Stimulated activated naive CD4-positive, alpha-beta T cell (primary cell): ENCODE results near the gene CLEC16A.

ENCODE experiments used
- DNase-seq, 6 experiments: peaks; one replicate each; lab custom pipeline; 2025; lab: John Stamatoyannopoulos, UW

CLEC16A gene

DNA sequence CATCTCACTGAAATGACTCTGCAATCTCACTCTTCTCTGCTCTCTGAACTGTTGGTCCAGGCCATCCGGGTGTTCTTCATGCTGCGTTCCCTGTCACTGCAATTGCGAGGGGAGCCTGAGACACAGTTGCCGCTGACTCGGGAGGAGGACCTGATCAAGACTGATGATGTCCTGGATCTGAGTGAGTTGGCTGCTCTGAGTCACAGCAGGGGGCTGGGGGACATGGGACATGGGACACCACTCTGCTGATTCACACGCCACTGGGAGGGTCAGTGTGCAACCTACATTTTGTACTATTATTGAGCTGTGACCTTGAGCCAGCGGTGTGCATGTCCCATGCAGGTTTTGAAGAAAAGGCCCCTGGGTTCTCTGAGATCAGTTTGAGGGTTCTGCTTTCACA is 116.5 kb downstream of the CLEC16A start:
- DNase-seq = no peak

DNA sequence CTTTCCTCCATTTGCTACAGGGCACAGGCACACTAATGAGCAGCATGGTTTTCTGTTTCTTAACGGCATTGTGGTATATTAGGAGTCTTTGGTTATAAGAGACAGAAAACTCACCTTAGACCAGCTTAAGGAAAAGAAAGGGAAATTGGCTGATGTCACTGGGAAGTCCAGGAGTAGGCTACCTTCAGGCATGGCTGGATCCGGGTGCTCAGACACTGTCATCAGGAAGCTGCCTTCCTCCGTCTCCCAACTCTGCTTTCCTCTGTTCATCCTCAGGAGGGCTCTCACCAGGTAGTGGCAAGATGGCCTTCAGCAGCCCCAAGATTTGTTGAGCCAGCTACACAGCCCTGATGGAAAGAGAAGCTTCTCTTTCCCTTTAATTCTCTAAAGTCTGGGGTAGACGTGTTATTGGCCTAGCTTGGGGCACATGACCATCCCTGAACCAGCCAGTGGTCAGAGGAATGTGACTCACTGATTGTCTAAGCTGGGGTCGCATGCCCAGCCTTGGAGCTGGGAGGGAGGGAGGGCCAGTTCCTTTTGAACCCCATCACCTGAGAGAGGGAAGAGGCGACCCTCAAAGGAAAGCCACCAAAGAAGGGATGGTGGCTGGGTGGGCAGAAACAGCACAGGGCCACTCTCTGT is 117.4 kb downstream of the CLEC16A start:
- no peak for DNase-seq

DNA sequence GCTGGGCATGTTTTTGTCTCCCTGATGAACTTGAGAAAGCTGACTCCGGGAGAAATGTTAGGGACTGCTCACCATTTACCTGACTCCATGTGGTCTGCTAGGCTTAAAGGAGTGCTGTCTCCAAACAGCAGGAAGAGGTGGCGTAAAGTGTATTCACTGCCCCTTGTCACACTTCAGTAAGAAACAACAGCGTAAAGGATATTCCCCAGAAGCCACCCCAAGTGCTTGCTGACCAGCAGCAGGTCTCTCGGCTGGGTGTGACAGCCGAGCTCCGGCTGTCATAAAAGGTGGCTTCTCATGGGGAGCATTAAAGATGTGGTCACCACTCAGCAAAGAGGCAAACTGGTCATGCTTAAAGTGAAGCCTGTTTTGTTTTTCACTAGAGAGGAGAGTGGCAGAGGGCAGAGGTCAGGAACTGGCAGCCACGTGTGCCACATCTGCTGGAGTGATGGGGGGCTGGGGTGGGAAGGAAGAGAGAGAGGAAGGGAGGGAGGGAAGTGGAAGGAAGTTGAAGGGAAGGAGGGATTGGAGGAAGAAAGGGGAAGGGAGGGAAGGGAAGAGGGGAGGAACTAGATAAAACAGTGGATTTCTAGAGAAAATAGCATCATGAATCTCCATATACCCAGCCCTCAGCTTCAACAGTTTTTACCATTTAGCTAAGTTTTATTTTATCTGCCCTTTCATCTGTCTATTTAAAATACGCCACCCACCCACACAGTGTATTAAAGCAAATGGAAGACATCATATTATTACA is 119.3 kb downstream of the CLEC16A start:
- DNase-seq = no peak

- no peak for DNase-seq
These were observed 119.8 kb downstream of the CLEC16A start for GRCh38 chr16:11064202-11064540.

DNA sequence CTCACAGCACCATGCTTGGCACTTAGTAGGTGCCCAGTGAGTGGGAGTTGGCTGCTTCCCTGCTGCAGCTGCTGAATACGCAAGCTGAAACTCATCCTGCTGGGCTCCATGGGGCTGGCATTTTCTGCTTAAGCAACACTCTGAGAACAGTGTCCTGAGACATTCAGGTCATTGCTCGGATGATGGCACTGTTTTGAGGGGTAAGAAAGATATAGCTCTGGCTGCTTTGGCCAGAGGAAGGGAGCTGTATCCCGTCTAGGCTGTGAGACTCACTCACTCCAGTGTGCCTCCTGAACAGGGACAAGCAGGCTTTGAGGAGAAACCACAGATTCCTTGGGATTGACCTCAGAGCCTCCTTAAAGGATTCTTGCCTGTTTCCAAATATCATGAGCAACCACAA is 120.5 kb downstream of the CLEC16A start:
- DNase-seq = no peak

- no peak for DNase-seq
These were observed 122.0 kb downstream of the CLEC16A start for GRCh38 chr16:11066261-11066870.

GRCh38 chr16:11067266-11067665 is 122.9 kb downstream of the CLEC16A start:
- DNase-seq = no peak

DNA sequence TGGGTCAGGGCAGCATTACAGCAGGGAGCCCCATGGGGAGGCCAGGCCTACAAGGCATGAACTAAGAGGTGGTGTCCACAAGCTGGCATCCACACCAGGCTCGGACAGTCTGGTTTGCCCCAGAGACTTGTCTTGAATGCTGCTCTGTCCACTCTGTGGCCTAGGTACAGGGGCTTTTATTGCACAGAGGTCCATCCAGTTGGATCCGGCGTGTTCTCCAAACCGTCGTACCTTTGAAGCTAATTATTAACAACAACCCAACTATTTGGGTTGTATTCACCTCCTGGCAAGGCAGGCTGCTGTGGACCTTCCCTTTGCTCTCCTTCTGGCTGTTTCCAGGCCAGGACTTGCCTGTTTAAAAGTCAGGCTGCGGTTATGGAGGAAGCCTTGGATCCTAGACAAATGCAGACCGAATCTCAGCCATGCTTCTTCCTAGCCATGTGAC is 123.4 kb downstream of the CLEC16A start:
- DNase-seq = no peak

- DNase-seq = no peak
These were observed 127.5 kb downstream of the CLEC16A start for GRCh38 chr16:11071829-11072228.

DNA sequence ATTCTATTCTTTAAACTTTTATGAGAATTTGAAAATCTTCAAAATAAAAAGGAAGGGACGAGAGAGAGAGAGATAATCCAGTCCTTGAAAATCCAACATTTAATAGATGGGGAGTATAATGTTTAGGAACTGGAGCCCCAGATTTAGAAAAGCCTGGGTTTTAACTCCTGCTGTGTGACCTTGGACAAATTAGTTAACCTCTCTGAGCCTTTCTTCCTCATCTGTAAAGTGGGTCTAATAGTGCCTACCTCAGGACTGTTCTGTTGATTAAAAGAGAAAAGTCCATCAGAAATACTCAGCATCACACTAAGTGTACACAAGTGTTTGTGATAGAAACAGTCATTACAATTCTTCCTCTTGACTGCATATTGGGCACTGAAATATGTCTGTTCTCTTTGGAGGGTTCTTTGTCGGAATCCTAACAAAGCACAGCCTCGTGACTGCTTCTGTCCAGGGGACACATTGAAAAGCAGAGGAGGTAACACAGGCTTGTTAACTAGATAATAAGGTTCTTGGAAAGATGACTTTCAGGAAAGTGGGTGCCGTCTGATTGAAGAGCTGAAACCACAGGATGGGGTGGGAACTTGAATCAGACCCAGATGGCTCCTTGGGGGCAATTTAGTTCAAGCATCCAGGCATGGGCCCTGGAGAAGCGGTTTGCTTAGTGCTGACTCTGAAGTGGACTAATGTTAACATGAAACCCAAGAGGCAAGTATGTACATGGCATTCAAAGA is 128.2 kb downstream of the CLEC16A start:
- DNase-seq = no peak

DNA sequence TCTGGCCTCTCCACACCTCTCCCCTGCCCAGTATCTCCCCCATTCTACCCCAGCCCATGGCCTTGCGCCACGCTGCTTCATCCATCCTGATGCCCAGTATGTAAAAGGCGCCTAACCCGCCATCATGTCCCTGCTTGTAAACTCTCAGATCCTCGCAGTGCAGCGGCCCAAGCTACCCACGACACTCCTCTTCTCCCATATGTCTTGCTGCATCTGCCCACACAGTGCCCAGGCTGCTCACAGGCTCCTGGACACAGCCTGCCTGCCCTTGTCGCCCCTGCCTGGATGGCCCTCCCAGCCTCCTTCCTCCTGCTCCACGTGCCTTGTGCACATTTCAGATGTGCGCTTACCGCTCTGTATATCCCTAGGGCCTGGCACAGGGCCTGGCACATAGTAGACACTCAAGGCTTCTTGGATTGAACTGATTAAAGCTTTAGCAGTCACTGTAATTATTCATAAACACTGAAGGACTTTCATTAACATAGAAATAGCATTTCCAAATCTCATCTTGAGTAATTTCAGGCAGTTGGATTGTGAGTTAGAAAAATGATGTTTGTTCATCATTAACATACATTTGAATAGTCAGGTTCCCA is 129.1 kb downstream of the CLEC16A start:
- no peak for DNase-seq

- DNase-seq = no peak
These were observed 129.8 kb downstream of the CLEC16A start for GRCh38 chr16:11074131-11074530.

DNA sequence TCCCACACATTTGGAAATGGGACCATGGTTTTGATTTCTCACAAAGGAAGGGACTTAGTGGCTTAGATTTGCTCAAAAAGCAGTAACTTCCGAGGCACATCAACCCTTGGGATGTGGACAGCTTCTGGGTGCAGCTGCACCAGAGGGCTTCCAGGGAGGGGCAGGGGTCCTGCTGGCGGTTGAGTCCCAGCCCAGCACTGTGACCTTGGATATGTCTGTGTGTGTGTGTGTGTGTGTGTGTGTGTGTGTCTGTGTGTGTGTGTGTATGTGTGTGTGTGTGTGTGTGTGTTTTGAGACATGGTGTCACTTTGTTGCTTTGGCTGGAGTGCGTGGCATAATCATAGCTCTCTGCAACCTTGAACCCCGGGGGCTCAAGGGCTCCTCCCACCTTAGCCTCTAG is 130.8 kb downstream of the CLEC16A start:
- DNase-seq = no peak

- DNase-seq = no peak
These were observed 132.1 kb downstream of the CLEC16A start for GRCh38 chr16:11076259-11077018.

DNA sequence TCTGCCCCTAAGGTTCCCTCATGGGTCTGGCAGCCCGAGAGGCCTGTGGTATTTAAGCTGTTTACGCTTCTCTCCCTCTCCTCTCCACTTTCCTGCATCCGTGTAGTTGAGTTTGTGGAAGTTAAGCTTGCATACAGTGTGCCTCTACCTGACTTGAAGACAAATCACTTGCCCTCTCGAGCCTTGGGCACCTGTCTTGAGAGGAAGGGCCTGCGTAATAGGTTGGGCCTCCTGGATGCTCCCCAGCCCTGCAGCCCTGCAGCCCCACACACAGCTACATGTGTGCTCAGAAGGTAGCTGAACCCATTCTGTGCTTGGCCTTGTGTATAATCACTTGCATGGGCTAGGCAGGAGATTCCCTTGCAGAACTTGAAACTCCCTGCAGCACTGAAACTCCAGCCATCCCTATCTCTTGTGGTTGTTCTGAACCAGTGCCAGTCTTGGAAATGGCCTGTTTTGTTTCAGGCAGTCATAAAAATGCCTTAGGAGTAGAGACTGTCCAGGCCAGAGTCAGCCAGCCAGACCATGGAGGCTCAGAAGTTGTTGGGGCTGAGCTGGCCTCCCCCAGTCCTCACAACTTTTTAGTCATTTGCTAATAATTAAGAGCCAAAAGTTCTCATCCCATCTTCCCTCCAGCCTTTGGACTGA is 134.6 kb downstream of the CLEC16A start:
- no peak for DNase-seq

DNA sequence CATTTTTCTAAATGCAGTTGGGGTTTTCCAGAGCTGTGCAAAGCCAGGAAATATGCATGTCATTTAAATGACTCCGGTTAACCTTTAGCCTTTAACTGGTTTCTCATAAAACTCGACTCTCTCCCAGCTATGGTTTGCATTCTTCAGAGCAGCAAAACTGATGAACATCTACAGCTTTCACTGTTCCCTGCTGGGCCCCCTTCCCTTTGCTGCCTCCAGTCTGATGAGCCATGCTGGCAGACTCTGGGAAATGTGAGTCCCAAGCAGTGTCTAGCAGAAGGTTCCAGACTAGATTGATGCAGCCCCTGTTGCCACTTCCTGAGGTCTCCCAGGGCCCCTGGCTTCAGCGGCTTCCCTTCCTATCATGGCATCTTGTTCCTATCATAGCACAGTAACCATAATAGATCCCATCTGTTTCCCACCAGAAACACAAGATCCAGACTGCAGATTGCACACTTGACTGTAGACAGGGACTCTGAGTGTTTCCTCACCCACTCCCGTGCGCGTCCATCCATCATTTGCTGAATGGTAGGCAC is 135.4 kb downstream of the CLEC16A start:
- DNase-seq = no peak

- no peak for DNase-seq
These were observed 136.1 kb downstream of the CLEC16A start for GRCh38 chr16:11080327-11080967.

- no peak for DNase-seq
These were observed 136.8 kb downstream of the CLEC16A start for GRCh38 chr16:11080999-11081630.

- DNase-seq = no peak
These were observed 137.9 kb downstream of the CLEC16A start for GRCh38 chr16:11082108-11082859.
